ENCODE results near the gene NRG2.

Gene NRG2

DNA sequence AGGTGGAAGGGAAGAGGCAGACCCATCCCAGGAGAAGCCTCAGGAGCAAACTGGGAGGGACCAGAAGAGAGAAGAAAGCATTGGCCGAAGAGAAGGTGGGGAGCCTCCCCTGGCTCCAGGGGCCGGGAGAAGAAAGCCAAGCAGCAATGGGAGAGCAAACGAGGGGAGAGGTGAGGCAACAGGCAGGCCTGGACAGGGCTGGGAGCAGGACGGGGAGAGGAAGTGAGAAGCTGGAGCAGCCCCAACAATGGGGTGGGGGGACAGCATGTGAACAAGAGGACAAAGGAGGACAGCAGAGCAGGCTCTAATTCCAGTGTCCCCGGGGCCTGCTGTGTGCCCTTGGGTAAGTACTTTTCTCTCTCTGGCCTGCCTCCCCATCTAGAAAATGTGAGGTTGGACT, 132.2 kb downstream of the NRG2 start:
- DNase-seq (ENCODE audit: low read depth in 1 of 2, low spot score in 1 of 2) = no peak
- Histone ChIP-seq H3K27ac (replicated peaks) (no peak overlapping the region), H3K4me3 (replicated peaks; ENCODE audit: insufficient read depth, low read length) (no peak overlapping the region), H3K27me3 (ENCODE audit: insufficient read depth, poor library complexity, severe bottlenecking) (no peaks in the 10 kb centered on the region)
- TF ChIP-seq SPI1 (IDR thresholded peaks at IDR 0.05; ENCODE audit: borderline replicate concordance, low read depth) = no peak
- TF ChIP-seq POLR2AphosphoS5 (IDR thresholded peaks at IDR 0.05; ENCODE audit: low read depth) = no peak
- TF ChIP-seq GABPA (IDR thresholded peaks at IDR 0.05; ENCODE audit: low read depth) = no peak
- TF ChIP-seq, protein P1, sequence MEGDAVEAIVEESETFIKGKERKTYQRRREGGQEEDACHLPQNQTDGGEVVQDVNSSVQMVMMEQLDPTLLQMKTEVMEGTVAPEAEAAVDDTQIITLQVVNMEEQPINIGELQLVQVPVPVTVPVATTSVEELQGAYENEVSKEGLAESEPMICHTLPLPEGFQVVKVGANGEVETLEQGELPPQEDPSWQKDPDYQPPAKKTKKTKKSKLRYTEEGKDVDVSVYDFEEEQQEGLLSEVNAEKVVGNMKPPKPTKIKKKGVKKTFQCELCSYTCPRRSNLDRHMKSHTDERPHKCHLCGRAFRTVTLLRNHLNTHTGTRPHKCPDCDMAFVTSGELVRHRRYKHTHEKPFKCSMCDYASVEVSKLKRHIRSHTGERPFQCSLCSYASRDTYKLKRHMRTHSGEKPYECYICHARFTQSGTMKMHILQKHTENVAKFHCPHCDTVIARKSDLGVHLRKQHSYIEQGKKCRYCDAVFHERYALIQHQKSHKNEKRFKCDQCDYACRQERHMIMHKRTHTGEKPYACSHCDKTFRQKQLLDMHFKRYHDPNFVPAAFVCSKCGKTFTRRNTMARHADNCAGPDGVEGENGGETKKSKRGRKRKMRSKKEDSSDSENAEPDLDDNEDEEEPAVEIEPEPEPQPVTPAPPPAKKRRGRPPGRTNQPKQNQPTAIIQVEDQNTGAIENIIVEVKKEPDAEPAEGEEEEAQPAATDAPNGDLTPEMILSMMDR (IDR thresholded peaks at IDR 0.05; ENCODE audit: insufficient read depth, low read length) = no peak
- TF ChIP-seq REST (IDR thresholded peaks at IDR 0.05; ENCODE audit: insufficient replicate concordance, low read depth) = no peak

- no peak for DNase-seq (ENCODE audit: low read depth in 1 of 2, low spot score in 1 of 2)
- Histone ChIP-seq H3K27me3 (ENCODE audit: insufficient read depth, poor library complexity, severe bottlenecking) (peaks cover 3% of the 10 kb centered on the region), H3K27ac (replicated peaks) (no peak overlapping the region), H3K4me3 (replicated peaks; ENCODE audit: insufficient read depth, low read length) (no peak overlapping the region)
- TF ChIP-seq, protein P1 (IDR thresholded peaks at IDR 0.05; ENCODE audit: insufficient read depth, low read length) = no peak
- TF ChIP-seq REST (IDR thresholded peaks at IDR 0.05; ENCODE audit: insufficient replicate concordance, low read depth) (no peak), SPI1 (IDR thresholded peaks at IDR 0.05; ENCODE audit: borderline replicate concordance, low read depth) (no peak), POLR2AphosphoS5 (IDR thresholded peaks at IDR 0.05; ENCODE audit: low read depth) (no peak), GABPA (IDR thresholded peaks at IDR 0.05; ENCODE audit: low read depth) (no peak)
Observed at GRCh38 chr5:139910036-139910435, 133.1 kb downstream of the NRG2 start.

GRCh38 chr5:139908749-139909148, 134.3 kb downstream of the NRG2 start:
- peak in 1 of 2 experiments; percentile 3 for DNase-seq (ENCODE audit: low read depth in 1 of 2, low spot score in 1 of 2)
- Histone ChIP-seq H3K27ac (replicated peaks) (no peak overlapping the region), H3K27me3 (ENCODE audit: insufficient read depth, poor library complexity, severe bottlenecking) (peaks cover 10% of the 10 kb centered on the region), H3K4me3 (replicated peaks; ENCODE audit: insufficient read depth, low read length) (no peak overlapping the region)
- TF ChIP-seq, protein P1 (IDR thresholded peaks at IDR 0.05; ENCODE audit: insufficient read depth, low read length) = no peak
- TF ChIP-seq GABPA (IDR thresholded peaks at IDR 0.05; ENCODE audit: low read depth) (no peak), POLR2AphosphoS5 (IDR thresholded peaks at IDR 0.05; ENCODE audit: low read depth) (no peak), REST (IDR thresholded peaks at IDR 0.05; ENCODE audit: insufficient replicate concordance, low read depth) (no peak), SPI1 (IDR thresholded peaks at IDR 0.05; ENCODE audit: borderline replicate concordance, low read depth) (no peak)

Measured in HL-60 (cell line).